Calu3 (cell line): ENCODE data around the gene DCC. TPM values are rescaled to one million over a fixed set of nuclear protein-coding genes. Genes with fewer than 3 reads are reported as not detected.

Experiments
- BruUV-seq: library from RNA; stranded (reverse); fragments of 400-500 nt; replicated peaks from 2 replicates; lab custom pipeline; 2021; lab: Mats Ljungman, UMichigan
- CTCF ChIA-PET: fragments of 300-600 bp; sonication (Branson Sonifier 250); formaldehyde crosslinking; loops from one replicate; lab custom pipeline; 2022; ENCODE audit warnings: antibody characterized with exemption; lab: Charles Lee
- DNase-seq: peaks from one replicate; pipeline ENCODE4 v3.0.0; 2022
- H3K27ac Mint-ChIP-seq: one replicate; pipeline ENCODE4 v1.8.0; 2022; ENCODE audit warnings: mixed read lengths; ENCODE audit not compliant: unreplicated experiment
- H3K27me3 Mint-ChIP-seq: one replicate; pipeline ENCODE4 v1.8.0; 2022; ENCODE audit warnings: mixed read lengths; ENCODE audit not compliant: unreplicated experiment
- H3K36me3 Mint-ChIP-seq: one replicate; pipeline ENCODE4 v1.8.0; 2022; ENCODE audit warnings: mild to moderate bottlenecking, moderate library complexity, mixed read lengths; ENCODE audit not compliant: insufficient read depth, unreplicated experiment
- H3K4me1 Mint-ChIP-seq: one replicate; pipeline ENCODE4 v1.8.0; 2022; ENCODE audit warnings: mild to moderate bottlenecking, low read depth, mixed read lengths; ENCODE audit not compliant: unreplicated experiment
- H3K4me3 Mint-ChIP-seq: one replicate; pipeline ENCODE4 v1.8.0; 2022; ENCODE audit warnings: mild to moderate bottlenecking, low read depth, moderate library complexity, mixed read lengths; ENCODE audit not compliant: unreplicated experiment
- H3K9me3 Mint-ChIP-seq: one replicate; pipeline ENCODE4 v1.8.0; 2022; ENCODE audit warnings: low read depth, mixed read lengths; ENCODE audit not compliant: unreplicated experiment
- intact Hi-C: fragments of 100-400 bp; cut with micrococcal nuclease; formaldehyde crosslinking; loops from one replicate; pipeline ENCODE4 v1.10.0; 2022; ENCODE audit not compliant: unreplicated experiment
- total RNA-seq: library from RNA; stranded (reverse); gene quantifications from 2 replicates; pipeline ENCODE4 v1.2.3, GENCODE V29; 2022
- TF ChIP-seq, protein P1 (sequence below): fragments of 200-600 bp; IDR thresholded peaks from one replicate; pipeline ENCODE4 v1.8.0; 2022; ENCODE audit warnings: antibody characterized with exemption; ENCODE audit not compliant: unreplicated experiment

The DCC gene
- total RNA-seq, 1 experiment from 2014 or later = not detected

DNA sequence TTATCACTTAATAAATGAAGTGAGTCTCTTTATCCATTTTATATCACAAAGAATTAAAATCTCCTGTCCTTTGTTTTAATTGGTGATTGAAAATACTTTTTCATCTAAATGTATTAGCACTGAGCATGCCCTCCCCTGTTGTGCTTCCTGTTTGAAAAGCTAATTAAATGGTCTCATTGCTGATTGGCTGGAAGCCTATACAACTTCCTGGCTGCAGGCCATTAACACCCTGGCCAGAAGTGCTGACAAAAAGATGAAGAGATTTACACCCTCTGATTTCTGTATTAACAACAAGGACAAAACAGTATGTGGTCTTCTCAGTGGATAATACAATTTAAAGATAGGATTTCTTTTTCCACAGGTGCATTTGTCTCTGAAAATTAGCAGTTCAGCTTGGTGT, 548.0 kb downstream of the DCC start:
- H3K27ac Mint-ChIP-seq = no peak overlapping the region
- intact Hi-C loops = no loop called here
- H3K9me3 Mint-ChIP-seq = peaks cover 7% of the 10 kb centered on the region
- H3K4me3 Mint-ChIP-seq = no peak overlapping the region
- H3K4me1 Mint-ChIP-seq = no peaks in the 10 kb centered on the region
- CTCF ChIA-PET = no interaction called here
- DNase-seq = no peak
- TF ChIP-seq, protein P1, sequence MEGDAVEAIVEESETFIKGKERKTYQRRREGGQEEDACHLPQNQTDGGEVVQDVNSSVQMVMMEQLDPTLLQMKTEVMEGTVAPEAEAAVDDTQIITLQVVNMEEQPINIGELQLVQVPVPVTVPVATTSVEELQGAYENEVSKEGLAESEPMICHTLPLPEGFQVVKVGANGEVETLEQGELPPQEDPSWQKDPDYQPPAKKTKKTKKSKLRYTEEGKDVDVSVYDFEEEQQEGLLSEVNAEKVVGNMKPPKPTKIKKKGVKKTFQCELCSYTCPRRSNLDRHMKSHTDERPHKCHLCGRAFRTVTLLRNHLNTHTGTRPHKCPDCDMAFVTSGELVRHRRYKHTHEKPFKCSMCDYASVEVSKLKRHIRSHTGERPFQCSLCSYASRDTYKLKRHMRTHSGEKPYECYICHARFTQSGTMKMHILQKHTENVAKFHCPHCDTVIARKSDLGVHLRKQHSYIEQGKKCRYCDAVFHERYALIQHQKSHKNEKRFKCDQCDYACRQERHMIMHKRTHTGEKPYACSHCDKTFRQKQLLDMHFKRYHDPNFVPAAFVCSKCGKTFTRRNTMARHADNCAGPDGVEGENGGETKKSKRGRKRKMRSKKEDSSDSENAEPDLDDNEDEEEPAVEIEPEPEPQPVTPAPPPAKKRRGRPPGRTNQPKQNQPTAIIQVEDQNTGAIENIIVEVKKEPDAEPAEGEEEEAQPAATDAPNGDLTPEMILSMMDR = no peak
- no peaks in the 10 kb centered on the region for H3K27me3 Mint-ChIP-seq
- no peaks in the 10 kb centered on the region for H3K36me3 Mint-ChIP-seq
- BruUV-seq = no TSS peak

GRCh38 chr18:52894801-52895200, 554.8 kb downstream of the DCC start:
- DNase-seq = no peak
- TF ChIP-seq, protein P1 = no peak
- CTCF ChIA-PET = no interaction called here
- H3K4me1 Mint-ChIP-seq = no peaks in the 10 kb centered on the region
- H3K36me3 Mint-ChIP-seq = no peaks in the 10 kb centered on the region
- H3K9me3 Mint-ChIP-seq = peaks cover 2% of the 10 kb centered on the region
- no TSS peak for BruUV-seq
- H3K27me3 Mint-ChIP-seq = no peaks in the 10 kb centered on the region
- H3K4me3 Mint-ChIP-seq = no peak overlapping the region
- intact Hi-C loops = no loop called here
- H3K27ac Mint-ChIP-seq = no peak overlapping the region

- no peak for DNase-seq
- TF ChIP-seq, protein P1 = no peak
- Mint-ChIP-seq H3K9me3 (no peaks in the 10 kb centered on the region), H3K27ac (no peak overlapping the region), H3K36me3 (no peaks in the 10 kb centered on the region), H3K4me3 (no peak overlapping the region), H3K4me1 (no peaks in the 10 kb centered on the region), H3K27me3 (no peaks in the 10 kb centered on the region)
- intact Hi-C loops = no loop called here
- CTCF ChIA-PET = interaction anchor here (0.7 kb wide), 1 partner anchor 45 kb away, joined by 3 read pairs; no protein-coding TSS in a partner anchor
- no TSS peak for BruUV-seq
These were observed 557.9 kb downstream of the DCC start for GRCh38 chr18:52897611-52898484.

DNA sequence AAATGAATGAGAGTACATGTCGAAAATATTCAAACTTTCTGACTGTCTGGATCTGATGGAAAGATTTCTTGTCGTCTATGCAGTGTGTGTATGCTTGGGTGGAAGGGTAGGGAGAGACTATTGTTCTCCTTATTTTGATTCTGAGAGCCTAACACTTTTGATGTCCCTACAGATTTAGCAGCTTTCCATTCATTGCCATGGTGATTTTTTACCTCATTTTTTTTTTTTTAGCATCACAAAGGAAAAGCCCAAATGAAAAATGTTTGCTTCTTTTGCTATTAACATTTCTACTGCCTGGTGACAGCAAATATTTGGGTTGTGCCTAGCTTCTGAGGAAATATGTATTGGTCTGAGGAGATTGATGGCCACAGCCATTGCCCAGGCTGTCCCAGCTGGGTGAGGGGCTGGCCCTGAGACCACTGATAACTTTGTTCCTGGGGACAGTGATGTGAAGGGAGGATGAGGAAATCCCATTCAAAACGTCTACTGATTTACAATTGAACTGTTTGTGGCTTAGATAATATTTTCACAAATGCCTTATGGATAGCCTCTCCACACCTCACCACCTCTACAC, 558.6 kb downstream of the DCC start:
- Mint-ChIP-seq H3K27ac (no peak overlapping the region), H3K4me1 (no peaks in the 10 kb centered on the region), H3K4me3 (no peak overlapping the region), H3K36me3 (no peaks in the 10 kb centered on the region), H3K9me3 (no peaks in the 10 kb centered on the region), H3K27me3 (no peaks in the 10 kb centered on the region)
- no peak for DNase-seq
- CTCF ChIA-PET = no interaction called here
- intact Hi-C loops = no loop called here
- TF ChIP-seq, protein P1 = no peak
- BruUV-seq = no TSS peak
